Liver (tissue), 9 donors: ENCODE results near the gene OLR1. TPM values are rescaled to one million over a fixed set of nuclear protein-coding genes. Genes with fewer than 3 reads are reported as not detected.
"Not testable (repeated sequence)": the region's sequence is repeated elsewhere in the genome, so short reads cannot be mapped to it uniquely, and the experiment has no call there.

Source experiments
- DNase-seq: peaks from one replicate; pipeline ENCODE4 v3.0.0-alpha.2; 2017; ENCODE audit warnings: low spot score
- H3K27ac ChIP-seq, 2 donors: one replicate each; pipeline ENCODE4 v1.7.0; 2013; ENCODE audit warnings: inconsistent platforms in 2 of 2, low read length in 2 of 2, control low read depth in 1 of 2, low read depth in 1 of 2, mild to moderate bottlenecking in 1 of 2
- H3K27me3 ChIP-seq, 4 donors: one replicate each; pipeline versions ENCODE4 v1.6.1 to v1.7.0; 2013; ENCODE audit warnings: low read length in 3 of 4, inconsistent platforms in 1 of 4, mild to moderate bottlenecking in 1 of 4, moderate library complexity in 1 of 4; ENCODE audit not compliant: control insufficient read depth in 4 of 4, insufficient read depth in 4 of 4
- H3K36me3 ChIP-seq, 4 donors: one replicate each; pipeline versions ENCODE4 v1.6.1 to v1.7.0; 2013; ENCODE audit warnings: low read length in 3 of 4, mild to moderate bottlenecking in 3 of 4, low read depth in 1 of 4, moderate library complexity in 1 of 4; ENCODE audit not compliant: control insufficient read depth in 4 of 4, insufficient read depth in 3 of 4
- H3K4me1 ChIP-seq, 4 donors: one replicate each; pipeline versions ENCODE4 v1.6.1 to v1.7.0; 2013; ENCODE audit warnings: low read length in 3 of 4, mild to moderate bottlenecking in 3 of 4, moderate library complexity in 1 of 4; ENCODE audit not compliant: control insufficient read depth in 4 of 4, insufficient read depth in 4 of 4
- H3K4me3 ChIP-seq, 3 donors: one replicate each; pipeline versions ENCODE4 v1.6.1 to v1.7.0; 2013; ENCODE audit warnings: low read length in 3 of 3, control low read depth in 1 of 3, low read depth in 1 of 3, mild to moderate bottlenecking in 1 of 3
- H3K9ac ChIP-seq, 2 donors: one replicate each; pipeline ENCODE4 v1.7.0; 2013; ENCODE audit warnings: low read length in 2 of 2, mild to moderate bottlenecking in 2 of 2, moderate library complexity in 2 of 2, control low read depth in 1 of 2, low read depth in 1 of 2
- H3K9me3 ChIP-seq, 4 donors: one replicate each; pipeline versions ENCODE4 v1.6.1 to v1.7.0; 2013; ENCODE audit warnings: low read length in 3 of 4; ENCODE audit not compliant: control insufficient read depth in 4 of 4
- EGR1 ChIP-seq, 2 donors: IDR thresholded peaks; 2 replicates each; pipeline ENCODE4 v1.6.1; 2016 to 2018; ENCODE audit warnings: antibody characterized with exemption in 2 of 2, low read depth in 2 of 2
- FOXA1 ChIP-seq: IDR thresholded peaks from 2 replicates; pipeline ENCODE4 v1.6.1; 2016; ENCODE audit warnings: antibody characterized with exemption
- FOXA2 ChIP-seq: IDR thresholded peaks from 2 replicates; pipeline ENCODE4 v1.6.1; 2016; ENCODE audit warnings: antibody characterized with exemption
- GABPA ChIP-seq, 2 donors: IDR thresholded peaks in 1 of 2; conservative IDR thresholded peaks in 1 of 2; 2 replicates each; pipeline ENCODE4 v1.6.1; 2016; ENCODE audit warnings: antibody characterized with exemption in 2 of 2, mild to moderate bottlenecking in 1 of 2, moderate library complexity in 1 of 2
- HNF4A ChIP-seq, 2 donors: conservative IDR thresholded peaks; 2 replicates each; pipeline ENCODE4 v1.6.1; 2016; ENCODE audit warnings: antibody characterized with exemption in 2 of 2, mild to moderate bottlenecking in 2 of 2
- HNF4G ChIP-seq: IDR thresholded peaks from 2 replicates; pipeline ENCODE4 v1.6.1; 2016; ENCODE audit warnings: antibody characterized with exemption
- JUND ChIP-seq, 2 donors: IDR thresholded peaks; 2 replicates each; pipeline ENCODE4 v1.6.1; 2016; ENCODE audit warnings: antibody characterized with exemption in 2 of 2
- NR2F2 ChIP-seq: IDR thresholded peaks from 2 replicates; pipeline ENCODE4 v1.6.1; 2016; ENCODE audit warnings: antibody characterized with exemption
- RAD21 ChIP-seq, 2 donors: IDR thresholded peaks; 2 replicates each; pipeline ENCODE4 v1.6.1; 2016; ENCODE audit warnings: antibody characterized with exemption in 2 of 2, mild to moderate bottlenecking in 2 of 2
- RXRA ChIP-seq, 2 donors: IDR thresholded peaks; 2 replicates each; pipeline ENCODE4 v1.6.1; 2017 to 2018; ENCODE audit warnings: antibody characterized with exemption in 2 of 2, mild to moderate bottlenecking in 1 of 2
- SP1 ChIP-seq: IDR thresholded peaks from 2 replicates; pipeline ENCODE4 v1.6.1; 2018; ENCODE audit warnings: antibody characterized with exemption, mild to moderate bottlenecking
- TAF1 ChIP-seq: conservative IDR thresholded peaks from 2 replicates; pipeline ENCODE4 v1.6.1; 2016; ENCODE audit warnings: antibody characterized with exemption, mild to moderate bottlenecking
- YY1 ChIP-seq: IDR thresholded peaks from 2 replicates; pipeline ENCODE4 v1.6.1; 2016; ENCODE audit warnings: antibody characterized with exemption, mild to moderate bottlenecking
- WGBS: extraction: QIAGEN DNeasy Blood & Tissue Kit; methylation state at CpG from one replicate; pipeline ENCODE4 v1.1.7; 2013; 5-methylcytosine and 5-hydroxymethylcytosine counted together
- polyA plus RNA-seq, 2 donors: library from polyadenylated mRNA; stranded (reverse) in 1 of 2; unstranded in 1 of 2; fragments of 200-250 nt in 1 of 2; fragments of >200 nt in 1 of 2; fragmentation: Nextera tagmentation in 1 of 2; extraction: Ambion mirVana in 1 of 2; gene quantifications; one replicate each; pipeline versions ENCODE4 v1.2.1 to v1.2.3, GENCODE V29; 2013 to 2015
- total RNA-seq, 2 donors: library from RNA; depleted of rRNA; stranded (reverse); fragments of >200 nt; gene quantifications; one replicate each; pipeline ENCODE4 v1.2.3, GENCODE V29; 2014
- TF ChIP-seq, protein P1 (sequence below): IDR thresholded peaks from 2 replicates; pipeline ENCODE4 v1.6.1; 2016; ENCODE audit warnings: antibody characterized with exemption
- TF ChIP-seq, protein P2 (sequence below): IDR thresholded peaks from 2 replicates; pipeline ENCODE4 v1.6.1; 2016; ENCODE audit warnings: antibody characterized with exemption
- TF ChIP-seq, protein P3 (sequence below): IDR thresholded peaks from 2 replicates; pipeline ENCODE4 v1.6.1; 2016; ENCODE audit warnings: antibody characterized with exemption
- TF ChIP-seq, protein P4 (sequence below): fragments of 150-350 bp; IDR thresholded peaks from 2 replicates; pipeline ENCODE4 v1.5.1; 2017; ENCODE audit warnings: improper control_type of control experiment, low read depth, low read length; ENCODE audit not compliant: missing input control
- TF ChIP-seq, protein P5 (sequence below): IDR thresholded peaks from 2 replicates; pipeline ENCODE4 v1.6.1; 2016; ENCODE audit warnings: antibody characterized with exemption, mild to moderate bottlenecking
- donor health status: healthy.
- donor health status: healthy.
- donor health status: healthy.
- donor health status: healthy.
- donor health status: healthy.

OLR1 gene
- total and polyA plus RNA-seq, 4 donors: 0.13 to 0.37 TPM; not detected in 2

DNA sequence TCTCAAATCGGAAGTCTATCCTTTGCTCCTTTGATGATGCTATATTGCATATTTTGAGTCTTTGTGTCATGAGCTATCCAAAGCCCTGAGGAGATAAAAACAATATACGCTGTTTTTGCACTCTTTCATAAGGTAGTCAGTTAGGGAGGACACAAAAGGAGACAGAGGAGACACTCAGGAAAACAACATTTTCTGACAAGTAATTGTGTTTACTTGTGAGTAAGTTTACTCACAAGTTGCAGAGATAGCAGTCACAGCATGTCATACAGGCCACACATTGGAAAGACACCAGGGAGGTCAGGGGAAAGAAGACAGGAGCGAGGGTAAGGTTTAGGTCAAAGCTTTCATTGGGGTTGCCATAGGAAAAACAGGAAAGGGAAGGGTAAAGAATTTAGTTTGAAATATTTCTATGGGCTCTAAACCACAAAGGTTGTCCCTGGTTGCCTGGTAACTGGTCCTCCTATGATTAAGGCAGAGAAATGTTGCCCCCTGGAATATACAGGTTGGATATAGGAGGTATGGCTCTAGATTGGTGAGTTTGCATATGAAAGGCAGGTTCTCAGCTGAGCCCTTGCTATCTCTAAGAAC, 33.4 kb upstream of the OLR1 start:
- WGBS: 91% methylated on average over 3 of the region's 3 CpGs
- DNase-seq: no peak
- Histone ChIP-seq H3K4me3 (no peak overlapping the region), H3K36me3 (no peaks in the 10 kb centered on the region), H3K9ac (no peak overlapping the region), H3K4me1 (no peaks in the 10 kb centered on the region), H3K27ac (no peak overlapping the region), H3K27me3 (no peaks in the 10 kb centered on the region), H3K9me3 (no peaks in the 10 kb centered on the region)
- TF ChIP-seq, protein P1, sequence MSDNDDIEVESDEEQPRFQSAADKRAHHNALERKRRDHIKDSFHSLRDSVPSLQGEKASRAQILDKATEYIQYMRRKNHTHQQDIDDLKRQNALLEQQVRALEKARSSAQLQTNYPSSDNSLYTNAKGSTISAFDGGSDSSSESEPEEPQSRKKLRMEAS: no peak
- TF ChIP-seq, protein P2, sequence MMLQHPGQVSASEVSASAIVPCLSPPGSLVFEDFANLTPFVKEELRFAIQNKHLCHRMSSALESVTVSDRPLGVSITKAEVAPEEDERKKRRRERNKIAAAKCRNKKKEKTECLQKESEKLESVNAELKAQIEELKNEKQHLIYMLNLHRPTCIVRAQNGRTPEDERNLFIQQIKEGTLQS: no peak
- TF ChIP-seq RAD21 (IDR thresholded peaks at IDR 0.05) (no peak), NR2F2 (no peak), YY1 (no peak), GABPA (IDR thresholded peaks at IDR 0.05 in 1 of 2, conservative IDR thresholded peaks at IDR 0.05 in 1 of 2) (no peak), SP1 (no peak), HNF4A (conservative IDR thresholded peaks at IDR 0.05) (no peak), FOXA1 (no peak), TAF1 (no peak), EGR1 (IDR thresholded peaks at IDR 0.05; ENCODE audit: low read depth in 2 of 2) (no peak), RXRA (IDR thresholded peaks at IDR 0.05) (no peak), FOXA2 (no peak), JUND (IDR thresholded peaks at IDR 0.05) (no peak), HNF4G (no peak)
- TF ChIP-seq, protein P3, sequence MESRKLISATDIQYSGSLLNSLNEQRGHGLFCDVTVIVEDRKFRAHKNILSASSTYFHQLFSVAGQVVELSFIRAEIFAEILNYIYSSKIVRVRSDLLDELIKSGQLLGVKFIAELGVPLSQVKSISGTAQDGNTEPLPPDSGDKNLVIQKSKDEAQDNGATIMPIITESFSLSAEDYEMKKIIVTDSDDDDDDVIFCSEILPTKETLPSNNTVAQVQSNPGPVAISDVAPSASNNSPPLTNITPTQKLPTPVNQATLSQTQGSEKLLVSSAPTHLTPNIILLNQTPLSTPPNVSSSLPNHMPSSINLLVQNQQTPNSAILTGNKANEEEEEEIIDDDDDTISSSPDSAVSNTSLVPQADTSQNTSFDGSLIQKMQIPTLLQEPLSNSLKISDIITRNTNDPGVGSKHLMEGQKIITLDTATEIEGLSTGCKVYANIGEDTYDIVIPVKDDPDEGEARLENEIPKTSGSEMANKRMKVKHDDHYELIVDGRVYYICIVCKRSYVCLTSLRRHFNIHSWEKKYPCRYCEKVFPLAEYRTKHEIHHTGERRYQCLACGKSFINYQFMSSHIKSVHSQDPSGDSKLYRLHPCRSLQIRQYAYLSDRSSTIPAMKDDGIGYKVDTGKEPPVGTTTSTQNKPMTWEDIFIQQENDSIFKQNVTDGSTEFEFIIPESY: no peak
- TF ChIP-seq, protein P4, sequence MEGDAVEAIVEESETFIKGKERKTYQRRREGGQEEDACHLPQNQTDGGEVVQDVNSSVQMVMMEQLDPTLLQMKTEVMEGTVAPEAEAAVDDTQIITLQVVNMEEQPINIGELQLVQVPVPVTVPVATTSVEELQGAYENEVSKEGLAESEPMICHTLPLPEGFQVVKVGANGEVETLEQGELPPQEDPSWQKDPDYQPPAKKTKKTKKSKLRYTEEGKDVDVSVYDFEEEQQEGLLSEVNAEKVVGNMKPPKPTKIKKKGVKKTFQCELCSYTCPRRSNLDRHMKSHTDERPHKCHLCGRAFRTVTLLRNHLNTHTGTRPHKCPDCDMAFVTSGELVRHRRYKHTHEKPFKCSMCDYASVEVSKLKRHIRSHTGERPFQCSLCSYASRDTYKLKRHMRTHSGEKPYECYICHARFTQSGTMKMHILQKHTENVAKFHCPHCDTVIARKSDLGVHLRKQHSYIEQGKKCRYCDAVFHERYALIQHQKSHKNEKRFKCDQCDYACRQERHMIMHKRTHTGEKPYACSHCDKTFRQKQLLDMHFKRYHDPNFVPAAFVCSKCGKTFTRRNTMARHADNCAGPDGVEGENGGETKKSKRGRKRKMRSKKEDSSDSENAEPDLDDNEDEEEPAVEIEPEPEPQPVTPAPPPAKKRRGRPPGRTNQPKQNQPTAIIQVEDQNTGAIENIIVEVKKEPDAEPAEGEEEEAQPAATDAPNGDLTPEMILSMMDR: no peak
- TF ChIP-seq, protein P5, sequence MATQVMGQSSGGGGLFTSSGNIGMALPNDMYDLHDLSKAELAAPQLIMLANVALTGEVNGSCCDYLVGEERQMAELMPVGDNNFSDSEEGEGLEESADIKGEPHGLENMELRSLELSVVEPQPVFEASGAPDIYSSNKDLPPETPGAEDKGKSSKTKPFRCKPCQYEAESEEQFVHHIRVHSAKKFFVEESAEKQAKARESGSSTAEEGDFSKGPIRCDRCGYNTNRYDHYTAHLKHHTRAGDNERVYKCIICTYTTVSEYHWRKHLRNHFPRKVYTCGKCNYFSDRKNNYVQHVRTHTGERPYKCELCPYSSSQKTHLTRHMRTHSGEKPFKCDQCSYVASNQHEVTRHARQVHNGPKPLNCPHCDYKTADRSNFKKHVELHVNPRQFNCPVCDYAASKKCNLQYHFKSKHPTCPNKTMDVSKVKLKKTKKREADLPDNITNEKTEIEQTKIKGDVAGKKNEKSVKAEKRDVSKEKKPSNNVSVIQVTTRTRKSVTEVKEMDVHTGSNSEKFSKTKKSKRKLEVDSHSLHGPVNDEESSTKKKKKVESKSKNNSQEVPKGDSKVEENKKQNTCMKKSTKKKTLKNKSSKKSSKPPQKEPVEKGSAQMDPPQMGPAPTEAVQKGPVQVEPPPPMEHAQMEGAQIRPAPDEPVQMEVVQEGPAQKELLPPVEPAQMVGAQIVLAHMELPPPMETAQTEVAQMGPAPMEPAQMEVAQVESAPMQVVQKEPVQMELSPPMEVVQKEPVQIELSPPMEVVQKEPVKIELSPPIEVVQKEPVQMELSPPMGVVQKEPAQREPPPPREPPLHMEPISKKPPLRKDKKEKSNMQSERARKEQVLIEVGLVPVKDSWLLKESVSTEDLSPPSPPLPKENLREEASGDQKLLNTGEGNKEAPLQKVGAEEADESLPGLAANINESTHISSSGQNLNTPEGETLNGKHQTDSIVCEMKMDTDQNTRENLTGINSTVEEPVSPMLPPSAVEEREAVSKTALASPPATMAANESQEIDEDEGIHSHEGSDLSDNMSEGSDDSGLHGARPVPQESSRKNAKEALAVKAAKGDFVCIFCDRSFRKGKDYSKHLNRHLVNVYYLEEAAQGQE: no peak

DNA sequence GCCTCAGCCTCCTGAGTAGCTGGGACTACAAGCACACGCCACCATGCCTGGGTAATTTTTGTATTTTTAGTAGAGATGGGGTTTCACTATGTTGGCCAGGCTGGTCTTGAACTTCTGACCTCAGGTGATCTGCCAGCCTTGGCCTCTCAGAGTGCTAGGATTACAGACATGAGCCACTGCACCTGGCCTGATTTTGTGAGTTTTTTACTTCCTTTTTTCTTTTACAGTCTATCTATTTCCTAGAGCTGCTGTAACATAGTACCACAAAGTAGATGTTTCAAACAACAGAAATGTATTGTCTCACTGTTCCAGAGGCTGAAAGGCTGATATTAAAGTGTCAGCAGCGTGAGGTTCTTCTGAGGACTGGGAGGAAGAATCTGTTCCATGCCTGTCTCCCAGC, 32.6 kb upstream of the OLR1 start:
- not testable (repeated sequence) for DNase-seq, H3K27ac ChIP-seq, H3K36me3 ChIP-seq, H3K9me3 ChIP-seq, H3K27me3 ChIP-seq, H3K4me3 ChIP-seq, H3K4me1 ChIP-seq, H3K9ac ChIP-seq
- WGBS: 93% methylated on average over 2 of the region's 2 CpGs
